ENCODE measurements around the gene CD46.

CD46 gene

GRCh38 chr1:207803678-207804077, 51.8 kb downstream of the CD46 start:
- DNase-seq (ENCODE audit: low read depth): no peak
- TF ChIP-seq, protein P1, sequence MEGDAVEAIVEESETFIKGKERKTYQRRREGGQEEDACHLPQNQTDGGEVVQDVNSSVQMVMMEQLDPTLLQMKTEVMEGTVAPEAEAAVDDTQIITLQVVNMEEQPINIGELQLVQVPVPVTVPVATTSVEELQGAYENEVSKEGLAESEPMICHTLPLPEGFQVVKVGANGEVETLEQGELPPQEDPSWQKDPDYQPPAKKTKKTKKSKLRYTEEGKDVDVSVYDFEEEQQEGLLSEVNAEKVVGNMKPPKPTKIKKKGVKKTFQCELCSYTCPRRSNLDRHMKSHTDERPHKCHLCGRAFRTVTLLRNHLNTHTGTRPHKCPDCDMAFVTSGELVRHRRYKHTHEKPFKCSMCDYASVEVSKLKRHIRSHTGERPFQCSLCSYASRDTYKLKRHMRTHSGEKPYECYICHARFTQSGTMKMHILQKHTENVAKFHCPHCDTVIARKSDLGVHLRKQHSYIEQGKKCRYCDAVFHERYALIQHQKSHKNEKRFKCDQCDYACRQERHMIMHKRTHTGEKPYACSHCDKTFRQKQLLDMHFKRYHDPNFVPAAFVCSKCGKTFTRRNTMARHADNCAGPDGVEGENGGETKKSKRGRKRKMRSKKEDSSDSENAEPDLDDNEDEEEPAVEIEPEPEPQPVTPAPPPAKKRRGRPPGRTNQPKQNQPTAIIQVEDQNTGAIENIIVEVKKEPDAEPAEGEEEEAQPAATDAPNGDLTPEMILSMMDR (IDR thresholded peaks at IDR 0.05; ENCODE audit: insufficient read depth, low read depth, low read length, missing control alignments): no peak
- H3K4me3 ChIP-seq (ENCODE audit: low read length): no peak overlapping the region

DNA sequence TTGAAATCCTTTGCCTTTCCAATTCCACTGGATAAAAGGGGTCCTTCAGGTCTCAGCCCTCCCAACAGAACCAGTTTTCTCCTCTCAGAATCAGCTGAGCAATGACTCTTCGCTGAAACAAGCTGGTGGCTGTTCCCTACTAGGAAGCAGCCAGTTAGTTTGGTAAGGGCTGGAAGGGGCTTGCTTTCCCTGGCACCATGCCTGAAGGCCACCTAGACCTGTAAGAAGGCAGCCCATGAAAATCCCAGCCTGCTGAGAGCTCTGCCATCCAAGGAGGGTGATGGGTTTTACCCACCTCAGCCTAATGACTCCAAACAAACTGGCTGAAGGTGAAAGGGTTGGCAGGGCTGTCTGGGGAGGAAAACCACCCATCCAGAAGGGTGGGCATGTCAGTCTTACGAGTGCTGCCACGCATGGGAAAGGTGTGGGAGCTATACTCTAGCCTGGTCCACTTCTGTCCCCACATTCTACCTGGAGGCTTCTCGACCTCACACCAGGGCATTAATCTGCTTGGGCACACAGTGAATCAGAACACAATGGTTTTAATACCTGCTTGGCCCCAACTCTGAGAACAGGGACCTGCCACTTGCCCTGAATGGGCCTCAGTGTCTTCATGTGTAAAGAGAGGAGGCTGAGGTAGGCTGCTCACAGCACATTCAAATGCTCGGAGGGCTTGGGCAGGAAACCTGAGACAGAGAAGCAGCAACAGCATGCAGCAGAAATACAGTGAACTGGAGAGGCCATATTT, 53.0 kb downstream of the CD46 start:
- TF ChIP-seq, protein P1 (IDR thresholded peaks at IDR 0.05; ENCODE audit: insufficient read depth, low read depth, low read length, missing control alignments): no peak
- H3K4me3 ChIP-seq (ENCODE audit: low read length): no peak overlapping the region
- DNase-seq (ENCODE audit: low read depth): no peak

DNA sequence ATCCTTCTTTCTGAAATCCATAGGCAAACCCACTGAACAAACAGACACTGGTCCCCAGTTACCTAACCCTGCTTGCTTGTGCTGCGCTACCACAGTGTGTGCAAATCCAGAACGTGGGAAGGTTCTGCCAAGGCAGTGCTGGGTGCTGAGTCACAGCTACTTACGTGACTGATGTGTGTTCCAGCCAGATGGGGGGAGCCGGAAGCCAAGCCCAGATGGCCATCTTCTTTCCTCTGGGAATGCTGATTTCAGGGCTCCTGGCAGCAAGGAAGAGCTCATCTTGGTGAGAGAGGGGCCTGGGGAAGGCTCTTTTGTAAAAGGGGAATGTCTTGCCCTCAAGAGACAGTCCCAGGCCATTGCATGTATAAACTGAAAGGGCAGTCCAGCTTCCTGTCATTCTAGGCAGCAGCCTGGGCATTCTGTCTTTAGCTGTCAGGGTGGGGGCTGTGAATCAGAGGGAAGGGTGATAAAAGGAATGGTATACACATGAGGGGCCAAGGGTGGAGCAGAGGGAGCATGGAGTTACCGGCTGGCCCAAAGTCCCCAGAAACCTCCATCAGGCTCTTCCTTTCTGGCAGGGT, 54.1 kb downstream of the CD46 start:
- peak; percentile 97 for DNase-seq (ENCODE audit: low read depth)
- TF ChIP-seq, protein P1 (IDR thresholded peaks at IDR 0.05; ENCODE audit: insufficient read depth, low read depth, low read length, missing control alignments): no peak
- H3K4me3 ChIP-seq (ENCODE audit: low read length): no peak overlapping the region

- DNase-seq (ENCODE audit: low read depth): no peak
- no peak overlapping the region for H3K4me3 ChIP-seq (ENCODE audit: low read length)
- TF ChIP-seq, protein P1 (IDR thresholded peaks at IDR 0.05; ENCODE audit: insufficient read depth, low read depth, low read length, missing control alignments): no peak
Observed at GRCh38 chr1:207806531-207807325, 54.9 kb downstream of the CD46 start.

DNA sequence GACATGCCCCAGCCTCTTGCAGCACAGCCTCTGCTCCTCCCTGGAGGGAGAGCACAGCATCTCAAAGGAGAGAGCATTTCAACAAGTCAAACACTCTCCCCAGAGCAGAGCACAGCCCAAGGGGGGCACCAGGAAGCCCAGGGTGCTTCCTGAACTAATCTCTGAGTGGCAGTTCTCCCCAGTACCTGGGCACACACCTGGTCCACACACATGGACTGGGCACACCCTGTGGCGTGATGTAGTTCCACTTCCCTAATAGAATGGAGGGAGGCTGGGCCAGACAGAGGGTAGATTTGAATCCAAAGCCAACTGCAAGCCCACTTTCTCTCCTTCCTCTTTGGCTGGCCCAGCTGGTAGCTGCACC, 55.5 kb downstream of the CD46 start:
- no peak overlapping the region for H3K4me3 ChIP-seq (ENCODE audit: low read length)
- TF ChIP-seq, protein P1 (IDR thresholded peaks at IDR 0.05; ENCODE audit: insufficient read depth, low read depth, low read length, missing control alignments): no peak
- no peak for DNase-seq (ENCODE audit: low read depth)

- no peak overlapping the region for H3K4me3 ChIP-seq (ENCODE audit: low read length)
- TF ChIP-seq, protein P1 (IDR thresholded peaks at IDR 0.05; ENCODE audit: insufficient read depth, low read depth, low read length, missing control alignments): no peak
- DNase-seq (ENCODE audit: low read depth): peak; percentile 32
Observed at GRCh38 chr1:207807690-207808321, 56.0 kb downstream of the CD46 start.

All from epithelial cell of esophagus (primary cell).